SU-DHL-6 (cell line): ENCODE data around the gene TEX101.

Experiments used
- H2AFZ ChIP-seq: fragments of 200-600 bp; sonication (generic); 2 replicates; pipeline ENCODE4 v1.6.1; 2014; ENCODE audit warnings: low read depth, mild to moderate bottlenecking, moderate library complexity, mixed read lengths, antibody characterized with exemption, low read length; ENCODE audit not compliant: severe bottlenecking
- H3F3A ChIP-seq: fragments of 200-600 bp; shearing (Covaris generic); 2 replicates; pipeline ENCODE4 v1.6.0; 2016; ENCODE audit warnings: antibody characterized with exemption, mild to moderate bottlenecking; ENCODE audit not compliant: insufficient read depth
- H3K27ac ChIP-seq: fragments of 200-600 bp; sonication (generic); 2 replicates; pipeline ENCODE4 v1.5.1; 2016; ENCODE audit warnings: low read depth, mild to moderate bottlenecking, low read length, moderate library complexity, mixed read lengths
- H3K27me3 ChIP-seq: fragments of 200-600 bp; sonication (generic), shearing (Covaris generic); 2 replicates; pipeline ENCODE4 v1.6.0; 2014; ENCODE audit warnings: mild to moderate bottlenecking, low read length
- H3K36me3 ChIP-seq: fragments of 200-600 bp; sonication (generic); 2 replicates; pipeline ENCODE4 v1.6.1; 2014; ENCODE audit warnings: mild to moderate bottlenecking, low read length, mixed read lengths
- H3K4me2 ChIP-seq: fragments of 300-600, 200-600 bp; shearing (Covaris generic), sonication (generic); 2 replicates; pipeline ENCODE4 v1.6.0; 2014; ENCODE audit warnings: low read length, low read depth, mild to moderate bottlenecking; ENCODE audit not compliant: poor library complexity, severe bottlenecking
- H3K4me3 ChIP-seq: fragments of 200-600 bp; sonication (generic); 2 replicates; pipeline ENCODE4 v1.5.1; 2014; ENCODE audit warnings: antibody characterized with exemption, low read length, mild to moderate bottlenecking, mixed read lengths; ENCODE audit not compliant: insufficient read depth, poor library complexity, severe bottlenecking
- H3K79me2 ChIP-seq: fragments of 200-600 bp; sonication (generic); 2 replicates; pipeline ENCODE4 v1.6.1; 2014; ENCODE audit warnings: mild to moderate bottlenecking, low read length, moderate library complexity; ENCODE audit not compliant: insufficient read depth
- H3K9ac ChIP-seq: fragments of 200-600 bp; sonication (generic); 2 replicates; pipeline ENCODE4 v1.7.0; 2014; ENCODE audit warnings: mild to moderate bottlenecking, low read length
- H3K9me2 ChIP-seq: fragments of 200-600 bp; sonication (generic); replicated peaks from 2 replicates; pipeline ENCODE4 v1.6.1; 2014; ENCODE audit warnings: low read length; ENCODE audit not compliant: insufficient read depth
- H3K9me3 ChIP-seq: fragments of 200-600 bp; sonication (generic); 2 replicates; pipeline ENCODE4 v1.6.1; 2014; ENCODE audit warnings: low read length, mixed read lengths; ENCODE audit not compliant: insufficient read depth
- H4K20me1 ChIP-seq: fragments of 200-600 bp; sonication (generic); 2 replicates; pipeline ENCODE4 v1.6.1; 2014; ENCODE audit warnings: low read depth, mild to moderate bottlenecking, antibody characterized with exemption, low read length, moderate library complexity, mixed read lengths
- EZH2phosphoT487 ChIP-seq: fragments of 200-600 bp; sonication (generic), shearing (Covaris generic); conservative IDR thresholded peaks from 2 replicates; pipeline ENCODE4 v1.6.1; 2018; ENCODE audit warnings: mild to moderate bottlenecking, antibody characterized with exemption, low read length, moderate library complexity, mixed read lengths
- TF ChIP-seq, protein P1 (sequence below): fragments of 200-600 bp; sonication (generic); IDR thresholded peaks from one replicate; pipeline ENCODE4 v1.5.1; 2017; ENCODE audit warnings: antibody characterized with exemption, mild to moderate bottlenecking, low read length, moderate library complexity; ENCODE audit not compliant: insufficient read depth, poor library complexity, severe bottlenecking

TEX101 gene

DNA sequence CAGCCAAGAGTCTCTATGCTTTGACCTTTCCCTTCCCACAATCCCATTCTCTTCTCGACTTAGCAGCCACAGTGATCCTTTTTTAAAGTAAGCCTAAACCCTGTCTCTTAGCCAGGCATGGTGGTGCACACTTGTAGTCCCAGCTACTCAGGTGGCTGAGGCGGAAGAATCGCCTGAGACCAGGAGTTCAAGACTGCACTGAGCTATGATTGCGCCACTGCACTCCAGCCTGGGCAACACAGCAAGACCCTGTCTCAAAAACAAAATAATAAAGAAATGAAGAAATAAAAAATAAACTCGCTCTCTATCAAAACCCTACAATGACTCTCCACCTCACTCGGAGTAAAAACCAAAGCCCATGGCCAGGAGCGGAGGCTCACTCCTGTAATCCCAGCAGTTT, 14.7 kb downstream of the TEX101 start:
- no peaks in the 10 kb centered on the region for H3K36me3 ChIP-seq
- no peaks in the 10 kb centered on the region for H3K9me3 ChIP-seq
- H3F3A ChIP-seq = no peaks in the 10 kb centered on the region
- no peak overlapping the region for H3K4me3 ChIP-seq
- no peak overlapping the region for H3K4me2 ChIP-seq
- no peaks in the 10 kb centered on the region for H4K20me1 ChIP-seq
- H3K27ac ChIP-seq = no peak overlapping the region
- H3K9me2 ChIP-seq = no peaks in the 10 kb centered on the region
- no peak overlapping the region for H2AFZ ChIP-seq
- no peaks in the 10 kb centered on the region for H3K79me2 ChIP-seq
- no peaks in the 10 kb centered on the region for H3K27me3 ChIP-seq
- TF ChIP-seq, protein P1, sequence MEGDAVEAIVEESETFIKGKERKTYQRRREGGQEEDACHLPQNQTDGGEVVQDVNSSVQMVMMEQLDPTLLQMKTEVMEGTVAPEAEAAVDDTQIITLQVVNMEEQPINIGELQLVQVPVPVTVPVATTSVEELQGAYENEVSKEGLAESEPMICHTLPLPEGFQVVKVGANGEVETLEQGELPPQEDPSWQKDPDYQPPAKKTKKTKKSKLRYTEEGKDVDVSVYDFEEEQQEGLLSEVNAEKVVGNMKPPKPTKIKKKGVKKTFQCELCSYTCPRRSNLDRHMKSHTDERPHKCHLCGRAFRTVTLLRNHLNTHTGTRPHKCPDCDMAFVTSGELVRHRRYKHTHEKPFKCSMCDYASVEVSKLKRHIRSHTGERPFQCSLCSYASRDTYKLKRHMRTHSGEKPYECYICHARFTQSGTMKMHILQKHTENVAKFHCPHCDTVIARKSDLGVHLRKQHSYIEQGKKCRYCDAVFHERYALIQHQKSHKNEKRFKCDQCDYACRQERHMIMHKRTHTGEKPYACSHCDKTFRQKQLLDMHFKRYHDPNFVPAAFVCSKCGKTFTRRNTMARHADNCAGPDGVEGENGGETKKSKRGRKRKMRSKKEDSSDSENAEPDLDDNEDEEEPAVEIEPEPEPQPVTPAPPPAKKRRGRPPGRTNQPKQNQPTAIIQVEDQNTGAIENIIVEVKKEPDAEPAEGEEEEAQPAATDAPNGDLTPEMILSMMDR = no peak
- TF ChIP-seq EZH2phosphoT487 = no peak
- no peak overlapping the region for H3K9ac ChIP-seq

DNA sequence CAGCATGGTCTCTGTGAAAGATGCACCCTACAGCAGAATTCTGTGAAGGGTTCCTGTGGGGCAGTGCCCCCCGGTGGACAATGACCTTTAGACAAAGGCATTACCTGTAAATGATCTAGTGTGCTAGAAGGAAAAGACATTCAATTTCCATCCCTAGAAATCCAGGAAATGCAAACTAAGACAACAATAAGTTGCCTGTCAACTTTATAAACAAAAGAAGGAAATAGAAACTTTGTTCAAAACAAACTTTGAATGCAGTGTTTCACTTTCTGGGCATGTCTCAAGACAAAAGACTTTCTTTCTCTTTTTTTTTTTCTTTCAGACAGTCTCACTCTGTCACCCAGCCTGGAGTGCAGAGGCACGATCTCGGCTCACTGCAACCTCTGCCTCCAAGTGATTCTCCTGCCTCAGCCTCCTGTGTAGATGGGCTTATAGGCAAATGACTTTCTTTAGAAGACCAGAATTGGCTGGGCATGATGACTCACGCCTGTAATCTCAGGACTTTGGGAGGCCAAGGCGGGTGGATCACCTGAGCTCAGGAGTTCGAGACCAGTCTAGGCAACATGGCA, 15.5 kb downstream of the TEX101 start:
- no peak overlapping the region for H3K9ac ChIP-seq
- H3K27me3 ChIP-seq = no peaks in the 10 kb centered on the region
- H3K4me2 ChIP-seq = no peak overlapping the region
- H3K27ac ChIP-seq = no peak overlapping the region
- no peaks in the 10 kb centered on the region for H4K20me1 ChIP-seq
- H3K9me3 ChIP-seq = no peaks in the 10 kb centered on the region
- no peaks in the 10 kb centered on the region for H3K36me3 ChIP-seq
- no peak overlapping the region for H2AFZ ChIP-seq
- no peaks in the 10 kb centered on the region for H3K9me2 ChIP-seq
- TF ChIP-seq, protein P1 = no peak
- TF ChIP-seq EZH2phosphoT487 = no peak
- no peaks in the 10 kb centered on the region for H3K79me2 ChIP-seq
- no peaks in the 10 kb centered on the region for H3F3A ChIP-seq
- H3K4me3 ChIP-seq = no peak overlapping the region

DNA sequence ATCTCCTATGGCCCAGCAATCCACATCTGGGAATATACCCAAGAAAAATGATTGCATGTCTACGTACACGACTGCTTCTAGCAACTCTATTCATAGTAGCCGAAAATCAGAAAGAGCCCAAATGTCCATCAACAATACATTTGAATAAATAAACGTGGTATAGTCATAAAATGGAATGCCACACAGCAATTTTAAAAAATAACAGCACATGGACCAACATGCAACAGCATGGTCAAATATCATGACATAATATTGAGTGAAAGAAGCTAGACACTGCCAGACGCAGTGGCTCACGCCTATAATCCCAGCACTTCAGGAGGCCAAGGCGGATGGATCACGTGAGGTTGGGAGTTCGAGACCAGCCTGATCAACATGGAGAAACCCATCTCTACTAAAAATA, 16.3 kb downstream of the TEX101 start:
- H3K9me3 ChIP-seq = no peaks in the 10 kb centered on the region
- no peaks in the 10 kb centered on the region for H3K36me3 ChIP-seq
- H4K20me1 ChIP-seq = no peaks in the 10 kb centered on the region
- H3K27me3 ChIP-seq = no peaks in the 10 kb centered on the region
- no peaks in the 10 kb centered on the region for H3K79me2 ChIP-seq
- H2AFZ ChIP-seq = no peak overlapping the region
- no peak overlapping the region for H3K9ac ChIP-seq
- no peaks in the 10 kb centered on the region for H3K9me2 ChIP-seq
- no peak overlapping the region for H3K27ac ChIP-seq
- no peak overlapping the region for H3K4me3 ChIP-seq
- TF ChIP-seq, protein P1 = no peak
- no peak for TF ChIP-seq EZH2phosphoT487
- H3F3A ChIP-seq = no peaks in the 10 kb centered on the region
- no peak overlapping the region for H3K4me2 ChIP-seq

DNA sequence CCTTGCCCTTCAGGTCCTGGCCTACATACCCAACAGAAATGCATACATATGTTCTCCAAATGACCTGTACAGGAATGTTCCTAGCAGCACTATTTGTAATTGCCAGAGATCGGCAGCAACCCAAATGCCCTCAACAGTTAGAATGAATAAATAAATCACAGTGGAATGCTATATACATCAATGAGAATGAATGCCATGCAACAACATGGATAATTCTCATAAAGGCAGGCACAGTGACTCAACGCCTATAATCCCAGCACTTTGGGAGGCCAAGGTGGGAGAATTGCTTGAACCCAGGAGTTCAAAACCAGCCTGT, 18.6 kb downstream of the TEX101 start:
- H3K27me3 ChIP-seq = no peaks in the 10 kb centered on the region
- H3K27ac ChIP-seq = no peak overlapping the region
- H3K9me3 ChIP-seq = no peaks in the 10 kb centered on the region
- no peak overlapping the region for H3K4me3 ChIP-seq
- H2AFZ ChIP-seq = no peak overlapping the region
- no peaks in the 10 kb centered on the region for H3K36me3 ChIP-seq
- TF ChIP-seq, protein P1 = no peak
- TF ChIP-seq EZH2phosphoT487 = no peak
- H4K20me1 ChIP-seq = no peaks in the 10 kb centered on the region
- no peaks in the 10 kb centered on the region for H3K79me2 ChIP-seq
- no peaks in the 10 kb centered on the region for H3F3A ChIP-seq
- H3K9me2 ChIP-seq = no peaks in the 10 kb centered on the region
- H3K9ac ChIP-seq = no peak overlapping the region
- H3K4me2 ChIP-seq = no peak overlapping the region
